Panc1 (cell line): ENCODE results near the gene TOR1B. TPM values are rescaled to one million over a fixed set of nuclear protein-coding genes. Genes with fewer than 3 reads are reported as not detected.
A peak's percentile ranks its signal among the peaks of the same experiment; 100 is the strongest.

Source experiments
- ATAC-seq: fragments of 200-7000 bp; cut with Tn5 transposase; 2 replicates; pipeline ENCODE4 v1.9.1; 2020; ENCODE audit warnings: mild to moderate bottlenecking, moderate library complexity
- BruUV-seq: library from RNA; stranded (reverse); fragments of 400-500 nt; replicated peaks from 2 replicates; lab custom pipeline; 2021; lab: Mats Ljungman, UMichigan
- CTCF ChIA-PET: fragments of 300-600 bp; sonication (Branson Sonifier 250); formaldehyde crosslinking; loops from one replicate; lab custom pipeline; 2022; ENCODE audit warnings: antibody characterized with exemption; lab: Charles Lee
- POLR2A ChIA-PET: fragments of 300-600 bp; sonication (Branson Sonifier 250); formaldehyde crosslinking; loops from one replicate; lab custom pipeline; 2022; ENCODE audit warnings: antibody characterized with exemption; lab: Charles Lee
- DNase-seq: peaks from one replicate; pipeline ENCODE4 v3.0.0-alpha.2; 2010; ENCODE audit warnings: low read depth, low spot score
- H3K27ac ChIP-seq: 2 replicates; pipeline ENCODE4 v1.5.1; 2011; ENCODE audit warnings: mild to moderate bottlenecking, low read length, inconsistent platforms
- H3K27me3 ChIP-seq: fragments of 200-500 bp; sonication (Bioruptor generic); 2 replicates; pipeline ENCODE4 v1.6.0; 2014; ENCODE audit warnings: low read length, inconsistent platforms; ENCODE audit not compliant: control insufficient read depth, insufficient read depth
- H3K36me3 ChIP-seq: fragments of 200-500 bp; sonication (Bioruptor generic); 2 replicates; pipeline ENCODE4 v1.5.1; 2014; ENCODE audit warnings: inconsistent platforms, mild to moderate bottlenecking, low read length, moderate library complexity; ENCODE audit not compliant: control insufficient read depth, insufficient read depth
- H3K4me1 ChIP-seq: 2 replicates; pipeline ENCODE4 v1.5.1; 2011; ENCODE audit warnings: inconsistent platforms, mild to moderate bottlenecking, low read length, moderate library complexity; ENCODE audit not compliant: control insufficient read depth, insufficient read depth
- H3K4me3 ChIP-seq, 2 experiments: 2 replicates each; pipeline ENCODE4 v1.5.1; 2011 to 2012; ENCODE audit warnings: low read depth in 2 of 2, low read length in 2 of 2, mild to moderate bottlenecking in 2 of 2, inconsistent platforms in 1 of 2, moderate library complexity in 1 of 2
- H3K9me3 ChIP-seq: fragments of 200-500 bp; sonication (Bioruptor generic); 2 replicates; pipeline ENCODE4 v1.5.1; 2014; ENCODE audit warnings: low read depth, mild to moderate bottlenecking, inconsistent platforms, low read length, moderate library complexity; ENCODE audit not compliant: control insufficient read depth, insufficient read depth
- CTCF ChIP-seq: fragments of 450-650 bp; IDR thresholded peaks from 2 replicates; pipeline ENCODE4 v1.5.1; 2017; ENCODE audit warnings: mild to moderate bottlenecking
- POLR2AphosphoS5 ChIP-seq: IDR thresholded peaks from 2 replicates; pipeline ENCODE4 v1.6.1; 2012; ENCODE audit warnings: mild to moderate bottlenecking, low read depth, low read length, moderate library complexity
- REST ChIP-seq, 2 experiments: IDR thresholded peaks; 2 replicates each; pipeline ENCODE4 v1.6.1; 2011 to 2012; ENCODE audit warnings: low read depth in 2 of 2, control low read depth in 1 of 2, low read length in 1 of 2, mild to moderate bottlenecking in 1 of 2, moderate library complexity in 1 of 2; ENCODE audit not compliant: insufficient read depth in 1 of 2
- SIN3A ChIP-seq: IDR thresholded peaks from 2 replicates; pipeline ENCODE4 v1.6.1; 2012; ENCODE audit warnings: low read depth, mild to moderate bottlenecking, low read length, moderate library complexity, borderline replicate concordance; ENCODE audit not compliant: insufficient read depth
- TCF7L2 ChIP-seq: IDR thresholded peaks from 2 replicates; pipeline ENCODE4 v1.6.1; 2011; ENCODE audit warnings: mild to moderate bottlenecking, low read depth, low read length, inconsistent platforms
- in situ Hi-C: cut with HindIII; loops from 2 replicates; pipeline ENCODE4 v1.10.0; 2016; ENCODE audit warnings: low sequenced_read_pairs, low pct_unique_long_range_greater_than_20kb
- intact Hi-C: fragments of 100-400 bp; cut with micrococcal nuclease; formaldehyde crosslinking; loops from one replicate; pipeline ENCODE4 v1.10.0; 2022; ENCODE audit not compliant: unreplicated experiment
- total RNA-seq: library from RNA; stranded (reverse); gene quantifications from one replicate; pipeline ENCODE4 v1.2.1, GENCODE V29; 2021; ENCODE audit not compliant: unreplicated experiment

TOR1B gene
- total RNA-seq, 1 experiment from 2014 or later, result 37.6 TPM

GRCh38 chr9:129834489-129835127 is 31.6 kb downstream of the TOR1B start:
- no peaks in the 10 kb centered on the region for H3K27me3 ChIP-seq
- intact Hi-C loops (no loop called here), in situ Hi-C loops (no loop called here)
- peaks cover 3% of the 10 kb centered on the region for H3K36me3 ChIP-seq
- BruUV-seq, result no TSS peak
- CTCF ChIA-PET, result interaction anchor here (0.7 kb wide), 1 partner anchor 108 kb away, joined by 3 read pairs; no protein-coding TSS in a partner anchor
- H3K4me1 ChIP-seq, result peaks cover 8% of the 10 kb centered on the region; the same call in 1 of the 2 replicates
- no peak for DNase-seq
- TF ChIP-seq SIN3A, result no peak
- POLR2A ChIA-PET, result interaction anchor here (0.5 to 0.6 kb wide), 2 partner anchors 25 to 238 kb away, joined by 3 read pairs; no protein-coding TSS in a partner anchor
- no peaks in the 10 kb centered on the region for H3K9me3 ChIP-seq
- peak overlapping the region; percentile 94 to 96 for H3K4me3 ChIP-seq
- peak overlapping the region; percentile 84 for H3K27ac ChIP-seq
- peak; percentile 43 for ATAC-seq

GRCh38 chr9:129835128-129835859 is 32.3 kb downstream of the TOR1B start, which contains the start of the genes C9orf78 and USP20:
TSS of gene C9orf78 (minus strand) at chr9:129835275. CDS start at chr9:129835221, 54 bp downstream.
TSS of gene USP20 (plus strand) at chr9:129835458. CDS start at chr9:129852556, 17,098 bp downstream.
- in situ Hi-C loops (no loop called here), intact Hi-C loops (no loop called here)
- Histone ChIP-seq H3K4me3 (peak within 1 kb of the TSS; percentile 94 to 96), H3K4me1 (peaks cover 8% of the 10 kb centered on the region; the same call in 1 of the 2 replicates), H3K27me3 (no peaks in the 10 kb centered on the region), H3K9me3 (no peaks in the 10 kb centered on the region), H3K36me3 (peaks cover 3% of the 10 kb centered on the region), H3K27ac (peak within 1 kb of the TSS; percentile 84)
- BruUV-seq, result no TSS peak
- POLR2A ChIA-PET, result no interaction called here
- TF ChIP-seq REST (IDR thresholded peaks at IDR 0.05; ENCODE audit: insufficient read depth in 1 of 2, low read depth in 2 of 2, low read length in 1 of 2) (no peak), SIN3A (peak; percentile 95), TCF7L2 (no peak), POLR2AphosphoS5 (peak; percentile 86), CTCF (no peak)
- CTCF ChIA-PET, result interaction anchor here (0.7 kb wide), 1 partner anchor 108 kb away, joined by 3 read pairs; no protein-coding TSS in a partner anchor
- ATAC-seq (peak; percentile 99), DNase-seq (peak; percentile 61)
